ENCODE results near the gene ZNF207. TPM values are rescaled to one million over a fixed set of nuclear protein-coding genes. Genes with fewer than 3 reads are reported as not detected.
"Not testable (repeated sequence)": the region's sequence is repeated elsewhere in the genome, so short reads cannot be mapped to it uniquely, and the experiment has no call there.

Gene ZNF207
- total and polyA plus RNA-seq, 8 donors: 46.8 to 800 (median 118) TPM

- WGBS, 5 donors: 94 to 99% (median 96%) methylated on average over 5 of the region's 5 CpGs
- H3K4me1 ChIP-seq: peaks cover 0 to 17% (median 8%) of the 10 kb centered on the region in 4 donors
- no peak overlapping the region for H3K4me3 ChIP-seq
- H3K9me3 ChIP-seq: no peaks in the 10 kb centered on the region
- peaks cover 31 to 60% (median 57%) of the 10 kb centered on the region in 4 donors for H3K36me3 ChIP-seq
- TF ChIP-seq POLR2A (IDR thresholded peaks at IDR 0.05) (no peak), EP300 (IDR thresholded peaks at IDR 0.05) (no peak), CTCF (IDR thresholded peaks at IDR 0.05) (no peak), POLR2AphosphoS5 (IDR thresholded peaks at IDR 0.05) (no peak)
- intact Hi-C loops (cut with DNase I; ENCODE audit: low total_unique reads): no loop called here
- DNase-seq: no peak
- H3K27ac ChIP-seq: no peak overlapping the region
- H3K27me3 ChIP-seq: no peaks in the 10 kb centered on the region
Measured at GRCh38 chr17:32382526-32383223, 32.7 kb downstream of the ZNF207 start.

- intact Hi-C loops (cut with DNase I; ENCODE audit: low total_unique reads): no loop called here
- no peak for DNase-seq
- no peaks in the 10 kb centered on the region for H3K27me3 ChIP-seq
- TF ChIP-seq POLR2A (IDR thresholded peaks at IDR 0.05) (no peak), EP300 (IDR thresholded peaks at IDR 0.05) (no peak)
- WGBS, 5 donors: 88 to 95% (median 90%) methylated on average over 1 of the region's 1 CpG
- H3K27ac ChIP-seq: no peak overlapping the region
- H3K9me3 ChIP-seq: no peaks in the 10 kb centered on the region
- H3K36me3 ChIP-seq: peaks cover 22 to 59% (median 53%) of the 10 kb centered on the region in 4 donors
- H3K4me1 ChIP-seq: peaks cover 0 to 17% (median 8%) of the 10 kb centered on the region in 4 donors
- no peak overlapping the region for H3K4me3 ChIP-seq
Measured at GRCh38 chr17:32383926-32384434, 34.0 kb downstream of the ZNF207 start.

- H3K4me1 ChIP-seq: peaks cover 0 to 17% (median 8%) of the 10 kb centered on the region in 4 donors
- WGBS, 5 donors: 55 to 64% (median 62%) methylated on average over 7 of the region's 7 CpGs
- H3K9me3 ChIP-seq: no peaks in the 10 kb centered on the region
- H3K36me3 ChIP-seq: peaks cover 14 to 48% (median 43%) of the 10 kb centered on the region in 4 donors
- H3K27me3 ChIP-seq: no peaks in the 10 kb centered on the region
- H3K27ac ChIP-seq: no peak overlapping the region
- intact Hi-C loops (cut with DNase I; ENCODE audit: low total_unique reads): no loop called here
- TF ChIP-seq CTCF (IDR thresholded peaks at IDR 0.05) (no peak), EP300 (IDR thresholded peaks at IDR 0.05) (no peak), POLR2A (IDR thresholded peaks at IDR 0.05) (no peak), POLR2AphosphoS5 (IDR thresholded peaks at IDR 0.05) (no peak)
- H3K4me3 ChIP-seq: no peak overlapping the region
- DNase-seq: no peak
Measured at GRCh38 chr17:32385121-32385520, 35.2 kb downstream of the ZNF207 start.

GRCh38 chr17:32385971-32386370 is 36.0 kb downstream of the ZNF207 start:
- H3K27me3 ChIP-seq: no peaks in the 10 kb centered on the region
- no peaks in the 10 kb centered on the region for H3K9me3 ChIP-seq
- peaks cover 0 to 17% (median 8%) of the 10 kb centered on the region in 4 donors for H3K4me1 ChIP-seq
- H3K27ac ChIP-seq: no peak overlapping the region
- intact Hi-C loops (cut with DNase I; ENCODE audit: low total_unique reads): no loop called here
- H3K36me3 ChIP-seq: peaks cover 13 to 39% (median 34%) of the 10 kb centered on the region in 4 donors
- DNase-seq: no peak
- H3K4me3 ChIP-seq: no peak overlapping the region
- WGBS, 5 donors: 37 to 61% (median 50%) methylated on average over 5 of the region's 5 CpGs
- TF ChIP-seq POLR2AphosphoS5 (IDR thresholded peaks at IDR 0.05) (no peak), CTCF (IDR thresholded peaks at IDR 0.05) (no peak), EP300 (IDR thresholded peaks at IDR 0.05) (no peak)

- peaks cover 13 to 31% (median 26%) of the 10 kb centered on the region in 4 donors for H3K36me3 ChIP-seq
Measured at GRCh38 chr17:32386844-32387243, 36.9 kb downstream of the ZNF207 start.

GRCh38 chr17:32388128-32388527 is 38.2 kb downstream of the ZNF207 start:
- 96 to 98% (median 97%) methylated on average over 14 of the region's 14 CpGs for WGBS, 5 donors
- H3K27ac ChIP-seq; DNase-seq; H3K9me3 ChIP-seq; intact Hi-C loops (cut with DNase I; ENCODE audit: low total_unique reads); H3K27me3 ChIP-seq; H3K4me3 ChIP-seq: not testable (repeated sequence)
- Histone ChIP-seq H3K4me1 (peaks cover 0 to 17% (median 8%) of the 10 kb centered on the region in 4 donors), H3K36me3 (peaks cover 4 to 18% (median 13%) of the 10 kb centered on the region in 4 donors)

More at GRCh38 chr17:32386844-32387243, 36.9 kb downstream of the ZNF207 start:
- peaks cover 0 to 17% (median 8%) of the 10 kb centered on the region in 4 donors for H3K4me1 ChIP-seq
- no peak overlapping the region for H3K27ac ChIP-seq
- no peaks in the 10 kb centered on the region for H3K27me3 ChIP-seq
- intact Hi-C loops (cut with DNase I; ENCODE audit: low total_unique reads): no loop called here
- no peak for DNase-seq
- no peak overlapping the region for H3K4me3 ChIP-seq
- H3K9me3 ChIP-seq: no peaks in the 10 kb centered on the region
- TF ChIP-seq EP300 (IDR thresholded peaks at IDR 0.05) (no peak), POLR2A (IDR thresholded peaks at IDR 0.05) (no peak), CTCF (IDR thresholded peaks at IDR 0.05) (no peak), POLR2AphosphoS5 (IDR thresholded peaks at IDR 0.05) (no peak)

All from stomach (tissue), 9 donors.